ENCODE measurements around the gene RAD23A. TPM values are rescaled to one million over a fixed set of nuclear protein-coding genes. Genes with fewer than 3 reads are reported as not detected.

The RAD23A gene
- total and polyA plus RNA-seq, 2 donors (not counting 3 experiments of a cell fraction or from before 2014, with no cell fraction given) = 66.9 to 102 TPM

GRCh38 chr19:12986726-12987125 lies 41.1 kb downstream of the RAD23A start:
- Histone ChIP-seq H3K79me2 (ENCODE audit: control insufficient read depth, insufficient read depth, low read length) (no peaks in the 10 kb centered on the region), H3K4me3 (replicated peaks in 1 of 3; ENCODE audit: insufficient read depth in 1 of 3, low read depth in 1 of 3, low read length in 3 of 3) (no peak overlapping the region), H3K36me3 (ENCODE audit: control insufficient read depth in 2 of 2, extremely low read depth in 1 of 2, insufficient read depth in 2 of 2, low read length in 2 of 2) (no peaks in the 10 kb centered on the region), H2AFZ (ENCODE audit: low read depth, low read length) (no peak overlapping the region), H3K9ac (replicated peaks; ENCODE audit: extremely low read depth, insufficient read depth, low read length) (no peak overlapping the region), H4K20me1 (replicated peaks; ENCODE audit: control insufficient read depth, extremely low read depth, insufficient read depth, low read length) (no peaks in the 10 kb centered on the region), H3K9me3 (replicated peaks; ENCODE audit: control insufficient read depth, insufficient read depth, low read length) (no peaks in the 10 kb centered on the region), H3K27me3 (ENCODE audit: control insufficient read depth in 2 of 2, insufficient read depth in 2 of 2, low read length in 2 of 2) (no peaks in the 10 kb centered on the region), H3K27ac (ENCODE audit: insufficient read depth, low read depth, low read length) (no peak overlapping the region), H3K4me2 (ENCODE audit: insufficient read depth, low read length) (no peak overlapping the region), H3K9me1 (replicated peaks; ENCODE audit: control insufficient read depth, extremely low read depth, insufficient read depth, low read length) (no peaks in the 10 kb centered on the region), H3K4me1 (ENCODE audit: control insufficient read depth, extremely low read depth, insufficient read depth, low read length) (peaks cover 2% of the 10 kb centered on the region)
- DNase-seq (ENCODE audit: low read depth, low spot score) (no peak), FAIRE-seq (no peak)
- BruUV-seq (replicated peaks) = no TSS peak
- dilution Hi-C loops (cut with MboI; ENCODE audit: extremely low pct_ligation_motif_present, low sequenced_read_pairs) (no loop called here), intact Hi-C loops (cut with micrococcal nuclease) (no loop called here)
- no peak for TF ChIP-seq CTCF (IDR thresholded peaks at IDR 0.05; ENCODE audit: extremely low read depth in 1 of 2, insufficient read depth in 1 of 2, low read depth in 1 of 2, low read length in 2 of 2)
- TF ChIP-seq GATA2 (IDR thresholded peaks at IDR 0.05; ENCODE audit: insufficient read depth, insufficient read length, low read depth, low read length) = no peak
- TF ChIP-seq FOS (IDR thresholded peaks at IDR 0.05; ENCODE audit: borderline replicate concordance, insufficient read depth, low read length) = no peak
- TF ChIP-seq POLR2AphosphoS5 (IDR thresholded peaks at IDR 0.05; ENCODE audit: insufficient read depth, low read depth, low read length) = no peak
- no peak for TF ChIP-seq MAX (IDR thresholded peaks at IDR 0.05; ENCODE audit: insufficient read depth, insufficient read length)
- TF ChIP-seq JUN (IDR thresholded peaks at IDR 0.05; ENCODE audit: borderline replicate concordance, insufficient read depth, insufficient read length, low read depth) = no peak
- no peak for TF ChIP-seq EZH2 (IDR thresholded peaks at IDR 0.05; ENCODE audit: borderline replicate concordance, low read depth, low read length, severe bottlenecking)
- TF ChIP-seq MYC (IDR thresholded peaks at IDR 0.05; ENCODE audit: low read depth, low read length) = no peak
- TF ChIP-seq POLR2A (IDR thresholded peaks at IDR 0.05; ENCODE audit: low read depth, low read length) = no peak
- ChIA-PET CTCF (interaction anchor here (11.0 to 13.4 kb wide), 2 partner anchors 74 to 106 kb away, joined by 274 to 543 read pairs; no protein-coding TSS in a partner anchor), POLR2A (no interaction called here)
